OCI-LY7 (cell line): ENCODE measurements around the gene YKT6. TPM values are rescaled to one million over a fixed set of nuclear protein-coding genes. Genes with fewer than 3 reads are reported as not detected.

Source experiments
- BruUV-seq: library from RNA; stranded (reverse); fragments of 400-500 nt; replicated peaks from 2 replicates; lab custom pipeline; 2021; lab: Mats Ljungman, UMichigan
- CTCF ChIA-PET: fragments of 300-600 bp; sonication (Branson Sonifier 250); formaldehyde crosslinking; loops from one replicate; lab custom pipeline; 2022; ENCODE audit warnings: antibody characterized with exemption; ENCODE audit not compliant: unreplicated experiment; lab: Charles Lee
- POLR2A ChIA-PET: fragments of 300-600 bp; sonication (Branson Sonifier 250); formaldehyde crosslinking; loops from one replicate; lab custom pipeline; 2022; ENCODE audit warnings: antibody characterized with exemption; lab: Charles Lee
- DNase-seq: peaks from one replicate; pipeline ENCODE4 v3.0.0-alpha.2; 2015; ENCODE audit warnings: low spot score
- H2AFZ ChIP-seq: fragments of 200-600 bp; sonication (generic), shearing (Covaris generic); 2 replicates; pipeline ENCODE4 v1.6.1; 2014; ENCODE audit warnings: mild to moderate bottlenecking, antibody characterized with exemption, low read length, moderate library complexity
- H3K27ac ChIP-seq: fragments of 200-600 bp; sonication (generic); 2 replicates; pipeline ENCODE4 v1.5.1; 2014; ENCODE audit warnings: mixed run types, low read depth, mild to moderate bottlenecking, moderate library complexity, low read length, inconsistent platforms; ENCODE audit not compliant: poor library complexity, severe bottlenecking
- H3K36me3 ChIP-seq: fragments of 200-600 bp; sonication (generic); 2 replicates; pipeline ENCODE4 v1.6.1; 2014; ENCODE audit warnings: mild to moderate bottlenecking, antibody characterized with exemption, low read length, moderate library complexity, mixed read lengths; ENCODE audit not compliant: insufficient read depth
- H3K4me1 ChIP-seq: fragments of 200-600 bp; sonication (generic); 2 replicates; pipeline ENCODE4 v1.5.1; 2014; ENCODE audit warnings: mild to moderate bottlenecking, low read length; ENCODE audit not compliant: insufficient read depth, poor library complexity, severe bottlenecking
- H3K4me2 ChIP-seq: fragments of 200-600 bp; sonication (generic); 2 replicates; pipeline ENCODE4 v1.6.1; 2014; ENCODE audit warnings: mild to moderate bottlenecking, low read length
- H3K4me3 ChIP-seq: fragments of 200-600 bp; sonication (generic); 2 replicates; pipeline ENCODE4 v1.5.1; 2014; ENCODE audit warnings: mild to moderate bottlenecking, low read depth, low read length; ENCODE audit not compliant: poor library complexity, severe bottlenecking
- H3K79me2 ChIP-seq: fragments of 200-600 bp; sonication (generic); 2 replicates; pipeline ENCODE4 v1.6.1; 2016; ENCODE audit warnings: low read depth, mild to moderate bottlenecking, low read length, moderate library complexity, mixed read lengths; ENCODE audit not compliant: insufficient read depth
- H3K9me2 ChIP-seq: fragments of 200-600 bp; sonication (generic); 2 replicates; pipeline ENCODE4 v1.6.1; 2016; ENCODE audit warnings: mild to moderate bottlenecking, low read length, mixed read lengths; ENCODE audit not compliant: insufficient read depth
- H3K9me3 ChIP-seq: fragments of 200-600 bp; sonication (generic); 2 replicates; pipeline ENCODE4 v1.6.1; 2014; ENCODE audit warnings: mild to moderate bottlenecking, mixed run types, low read length, mixed read lengths
- H4K20me1 ChIP-seq: fragments of 200-600 bp; sonication (generic); 2 replicates; pipeline ENCODE4 v1.6.1; 2014; ENCODE audit warnings: mild to moderate bottlenecking, antibody characterized with exemption, low read length, moderate library complexity, mixed read lengths; ENCODE audit not compliant: insufficient read depth
- CTCF ChIP-seq: fragments of 200-600 bp; sonication (generic); conservative IDR thresholded peaks from 2 replicates; pipeline ENCODE4 v1.5.1; 2014; ENCODE audit warnings: mild to moderate bottlenecking, antibody characterized with exemption, low read length, moderate library complexity, mixed read lengths
- EZH2phosphoT487 ChIP-seq: fragments of 200-600 bp; sonication (generic); IDR thresholded peaks from 2 replicates; pipeline ENCODE4 v1.6.1; 2018; ENCODE audit warnings: low read depth, borderline replicate concordance, mild to moderate bottlenecking, mixed run types, antibody characterized with exemption, low read length, moderate library complexity, mixed read lengths
- intact Hi-C: fragments of 100-400 bp; cut with micrococcal nuclease; formaldehyde crosslinking; loops from one replicate; pipeline ENCODE4 v1.10.0; 2022; ENCODE audit not compliant: unreplicated experiment
- total RNA-seq, 2 experiments: library from RNA; depleted of rRNA in 1 of 2; stranded (reverse); fragments of >200 nt in 1 of 2; shearing (Covaris generic) in 1 of 2; gene quantifications; 2 replicates each; pipeline ENCODE4 v1.2.3, GENCODE V29; 2014 to 2022

YKT6 gene
- total RNA-seq, 2 experiments from 2014 or later = 50.6 to 74.2 TPM

GRCh38 chr7:44213206-44213876 is 12.6 kb downstream of the YKT6 start:
- no peaks in the 10 kb centered on the region for H3K9me2 ChIP-seq
- CTCF ChIA-PET = no interaction called here
- no peak overlapping the region for H3K27ac ChIP-seq
- no peaks in the 10 kb centered on the region for H3K79me2 ChIP-seq
- peaks cover 14% of the 10 kb centered on the region for H3K4me1 ChIP-seq
- no peak overlapping the region for H3K4me2 ChIP-seq
- intact Hi-C loops = no loop called here
- H4K20me1 ChIP-seq = no peaks in the 10 kb centered on the region
- no peaks in the 10 kb centered on the region for H3K9me3 ChIP-seq
- H2AFZ ChIP-seq = no peak overlapping the region
- TF ChIP-seq EZH2phosphoT487 (no peak), CTCF (no peak)
- no peak overlapping the region for H3K4me3 ChIP-seq
- no TSS peak for BruUV-seq
- POLR2A ChIA-PET = interaction anchor here (0.7 to 1.4 kb wide), 2 partner anchors 12 to 483 kb away, joined by 3 to 4 read pairs; no protein-coding TSS in a partner anchor
- peaks cover 48% of the 10 kb centered on the region for H3K36me3 ChIP-seq
- no peak for DNase-seq

DNA sequence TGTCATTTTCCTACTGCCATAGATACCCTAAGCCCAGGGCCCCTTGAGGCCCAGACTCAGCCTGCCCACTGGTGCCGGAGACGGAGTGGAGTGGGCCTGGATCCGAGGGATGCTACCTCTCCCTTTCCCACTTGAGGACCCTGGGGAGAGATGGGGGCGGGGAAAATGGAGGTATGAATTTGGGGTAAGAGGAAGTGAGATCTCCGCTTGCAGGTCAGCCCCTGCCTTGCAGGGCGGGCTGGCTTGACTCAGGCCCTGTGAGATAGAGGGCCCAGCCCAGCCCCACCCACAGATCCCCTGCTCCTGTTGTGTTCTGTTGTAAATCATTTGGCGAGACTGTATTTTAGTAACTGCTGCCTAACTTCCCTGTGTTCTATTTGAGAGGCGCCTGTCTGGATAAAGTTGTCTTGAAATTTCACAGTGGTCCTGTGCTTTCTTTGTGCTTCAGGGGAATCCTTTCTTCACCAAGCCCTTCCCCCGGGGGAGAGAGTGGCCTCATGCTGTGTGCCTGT is 13.2 kb downstream of the YKT6 start:
- ChIA-PET POLR2A (interaction anchor here (1.4 kb wide), 1 partner anchor 13 kb away, joined by 4 read pairs; no protein-coding TSS in a partner anchor), CTCF (interaction anchor here (1.2 to 1.4 kb wide), 2 partner anchors 11 to 27 kb away, joined by 4 to 8 read pairs; no protein-coding TSS in a partner anchor)
- Histone ChIP-seq H3K27ac (peak overlapping the region; percentile 29), H3K9me2 (no peaks in the 10 kb centered on the region), H3K4me2 (peak overlapping the region; percentile 32), H3K9me3 (no peaks in the 10 kb centered on the region), H3K79me2 (no peaks in the 10 kb centered on the region), H4K20me1 (no peaks in the 10 kb centered on the region), H2AFZ (no peak overlapping the region), H3K4me3 (no peak overlapping the region), H3K4me1 (peaks cover 14% of the 10 kb centered on the region), H3K36me3 (peaks cover 43% of the 10 kb centered on the region)
- no TSS peak for BruUV-seq
- intact Hi-C loops = loop anchor here (1.0 kb wide), 1 partner anchor 263 kb away; no protein-coding TSS in a partner anchor
- TF ChIP-seq EZH2phosphoT487 (no peak), CTCF (no peak)
- DNase-seq = peak; percentile 26

DNA sequence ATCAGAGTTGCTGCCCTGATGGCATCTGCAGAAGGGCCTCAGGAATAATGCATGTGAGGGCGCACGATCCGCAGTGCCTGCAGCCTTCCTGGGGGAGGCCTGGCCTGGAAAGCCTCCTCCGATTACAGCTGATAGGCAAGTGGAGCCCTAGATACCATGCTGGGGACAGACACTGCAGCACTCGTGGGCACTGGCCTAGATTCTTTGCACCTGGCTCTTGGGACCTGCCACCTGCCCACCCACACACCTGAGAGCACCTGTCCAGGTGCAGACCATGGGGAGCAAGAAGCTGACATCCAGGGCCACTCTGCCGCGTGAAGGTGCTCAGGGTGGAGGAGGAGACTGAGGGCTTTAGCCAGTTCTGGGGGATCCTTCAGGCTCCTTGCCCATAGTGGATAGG is 14.8 kb downstream of the YKT6 start:
- POLR2A ChIA-PET = interaction anchor here (0.6 kb wide), 1 partner anchor 259 kb away, joined by 3 read pairs; no protein-coding TSS in a partner anchor
- CTCF ChIA-PET = no interaction called here
- H3K27ac ChIP-seq = no peak overlapping the region

More for the DNA sequence above, 14.8 kb downstream of the YKT6 start:
- DNase-seq = no peak
- peaks cover 29% of the 10 kb centered on the region for H3K36me3 ChIP-seq
- H3K79me2 ChIP-seq = no peaks in the 10 kb centered on the region
- peaks cover 14% of the 10 kb centered on the region for H3K4me1 ChIP-seq
- H4K20me1 ChIP-seq = no peaks in the 10 kb centered on the region
- H2AFZ ChIP-seq = no peak overlapping the region
- no peak overlapping the region for H3K4me2 ChIP-seq
- intact Hi-C loops = no loop called here
- H3K9me2 ChIP-seq = no peaks in the 10 kb centered on the region
- no peaks in the 10 kb centered on the region for H3K9me3 ChIP-seq
- no TSS peak for BruUV-seq
- TF ChIP-seq CTCF (no peak), EZH2phosphoT487 (no peak)
- H3K4me3 ChIP-seq = no peak overlapping the region
